Measurements from ENCODE around the gene TRMT1.

- TF ChIP-seq CTCF (IDR thresholded peaks at IDR 0.05) (peak in 1 of 6 experiments; percentile 10), POLR2A (IDR thresholded peaks at IDR 0.05) (no peak)
Measured at GRCh38 chr19:13079542-13079986, 37.0 kb downstream of the TRMT1 start.

All from Peyer's patch (tissue), 4 donors.